Panc1 (cell line): ENCODE data around the gene AHI1. TPM values are rescaled to one million over a fixed set of nuclear protein-coding genes. Genes with fewer than 3 reads are reported as not detected.

Experiments used
- ATAC-seq: fragments of 200-7000 bp; cut with Tn5 transposase; 2 replicates; pipeline ENCODE4 v1.9.1; 2020; ENCODE audit warnings: mild to moderate bottlenecking, moderate library complexity
- BruUV-seq: library from RNA; stranded (reverse); fragments of 400-500 nt; replicated peaks from 2 replicates; lab custom pipeline; 2021; lab: Mats Ljungman, UMichigan
- CTCF ChIA-PET: fragments of 300-600 bp; sonication (Branson Sonifier 250); formaldehyde crosslinking; loops from one replicate; lab custom pipeline; 2022; ENCODE audit warnings: antibody characterized with exemption; lab: Charles Lee
- POLR2A ChIA-PET: fragments of 300-600 bp; sonication (Branson Sonifier 250); formaldehyde crosslinking; loops from one replicate; lab custom pipeline; 2022; ENCODE audit warnings: antibody characterized with exemption; lab: Charles Lee
- DNase-seq: peaks from one replicate; pipeline ENCODE4 v3.0.0-alpha.2; 2010; ENCODE audit warnings: low read depth, low spot score
- H3K27ac ChIP-seq: 2 replicates; pipeline ENCODE4 v1.5.1; 2011; ENCODE audit warnings: mild to moderate bottlenecking, low read length, inconsistent platforms
- H3K27me3 ChIP-seq: fragments of 200-500 bp; sonication (Bioruptor generic); 2 replicates; pipeline ENCODE4 v1.6.0; 2014; ENCODE audit warnings: low read length, inconsistent platforms; ENCODE audit not compliant: control insufficient read depth, insufficient read depth
- H3K36me3 ChIP-seq: fragments of 200-500 bp; sonication (Bioruptor generic); 2 replicates; pipeline ENCODE4 v1.5.1; 2014; ENCODE audit warnings: inconsistent platforms, mild to moderate bottlenecking, low read length, moderate library complexity; ENCODE audit not compliant: control insufficient read depth, insufficient read depth
- H3K4me1 ChIP-seq: 2 replicates; pipeline ENCODE4 v1.5.1; 2011; ENCODE audit warnings: inconsistent platforms, mild to moderate bottlenecking, low read length, moderate library complexity; ENCODE audit not compliant: control insufficient read depth, insufficient read depth
- H3K4me3 ChIP-seq, 2 experiments: 2 replicates each; pipeline ENCODE4 v1.5.1; 2011 to 2012; ENCODE audit warnings: low read depth in 2 of 2, low read length in 2 of 2, mild to moderate bottlenecking in 2 of 2, inconsistent platforms in 1 of 2, moderate library complexity in 1 of 2
- H3K9me3 ChIP-seq: fragments of 200-500 bp; sonication (Bioruptor generic); 2 replicates; pipeline ENCODE4 v1.5.1; 2014; ENCODE audit warnings: low read depth, mild to moderate bottlenecking, inconsistent platforms, low read length, moderate library complexity; ENCODE audit not compliant: control insufficient read depth, insufficient read depth
- CTCF ChIP-seq: fragments of 450-650 bp; IDR thresholded peaks from 2 replicates; pipeline ENCODE4 v1.5.1; 2017; ENCODE audit warnings: mild to moderate bottlenecking
- POLR2AphosphoS5 ChIP-seq: IDR thresholded peaks from 2 replicates; pipeline ENCODE4 v1.6.1; 2012; ENCODE audit warnings: mild to moderate bottlenecking, low read depth, low read length, moderate library complexity
- REST ChIP-seq, 2 experiments: IDR thresholded peaks; 2 replicates each; pipeline ENCODE4 v1.6.1; 2011 to 2012; ENCODE audit warnings: low read depth in 2 of 2, control low read depth in 1 of 2, low read length in 1 of 2, mild to moderate bottlenecking in 1 of 2, moderate library complexity in 1 of 2; ENCODE audit not compliant: insufficient read depth in 1 of 2
- SIN3A ChIP-seq: IDR thresholded peaks from 2 replicates; pipeline ENCODE4 v1.6.1; 2012; ENCODE audit warnings: low read depth, mild to moderate bottlenecking, low read length, moderate library complexity, borderline replicate concordance; ENCODE audit not compliant: insufficient read depth
- TCF7L2 ChIP-seq: IDR thresholded peaks from 2 replicates; pipeline ENCODE4 v1.6.1; 2011; ENCODE audit warnings: mild to moderate bottlenecking, low read depth, low read length, inconsistent platforms
- in situ Hi-C: cut with HindIII; loops from 2 replicates; pipeline ENCODE4 v1.10.0; 2016; ENCODE audit warnings: low sequenced_read_pairs, low pct_unique_long_range_greater_than_20kb
- intact Hi-C: fragments of 100-400 bp; cut with micrococcal nuclease; formaldehyde crosslinking; loops from one replicate; pipeline ENCODE4 v1.10.0; 2022; ENCODE audit not compliant: unreplicated experiment
- total RNA-seq: library from RNA; stranded (reverse); gene quantifications from one replicate; pipeline ENCODE4 v1.2.1, GENCODE V29; 2021; ENCODE audit not compliant: unreplicated experiment

Gene AHI1
- total RNA-seq, 1 experiment from 2014 or later = 22.3 TPM

GRCh38 chr6:135531954-135532490, 34.5 kb upstream of the AHI1 start:
- Histone ChIP-seq H3K4me1 (no peaks in the 10 kb centered on the region), H3K9me3 (no peaks in the 10 kb centered on the region), H3K27me3 (no peaks in the 10 kb centered on the region), H3K36me3 (no peaks in the 10 kb centered on the region), H3K4me3 (no peak overlapping the region), H3K27ac (no peak overlapping the region)
- in situ Hi-C loops = no loop called here
- TF ChIP-seq SIN3A = no peak
- no peak for TF ChIP-seq REST (IDR thresholded peaks at IDR 0.05; ENCODE audit: insufficient read depth in 1 of 2, low read depth in 2 of 2, low read length in 1 of 2)
- no peak for TF ChIP-seq TCF7L2
- TF ChIP-seq CTCF = no peak
- TF ChIP-seq POLR2AphosphoS5 = no peak
- no TSS peak for BruUV-seq
- ChIA-PET CTCF (no interaction called here), POLR2A (no interaction called here)
- ATAC-seq (no peak), DNase-seq (no peak)
- intact Hi-C loops = no loop called here

GRCh38 chr6:135530113-135530512, 32.6 kb upstream of the AHI1 start:
- BruUV-seq = no TSS peak
- in situ Hi-C loops = no loop called here
- Histone ChIP-seq H3K4me1 (no peaks in the 10 kb centered on the region), H3K27me3 (no peaks in the 10 kb centered on the region), H3K9me3 (no peaks in the 10 kb centered on the region), H3K4me3 (no peak overlapping the region), H3K27ac (no peak overlapping the region), H3K36me3 (no peaks in the 10 kb centered on the region)
- DNase-seq (no peak), ATAC-seq (no peak)
- POLR2A ChIA-PET = no interaction called here
- TF ChIP-seq TCF7L2 = no peak
- TF ChIP-seq POLR2AphosphoS5 = no peak
- no peak for TF ChIP-seq REST (IDR thresholded peaks at IDR 0.05; ENCODE audit: insufficient read depth in 1 of 2, low read depth in 2 of 2, low read length in 1 of 2)
- TF ChIP-seq CTCF = no peak
- no peak for TF ChIP-seq SIN3A
- CTCF ChIA-PET = no interaction called here
- intact Hi-C loops = no loop called here
